Measurements from ENCODE around the gene PFN3.

DNA sequence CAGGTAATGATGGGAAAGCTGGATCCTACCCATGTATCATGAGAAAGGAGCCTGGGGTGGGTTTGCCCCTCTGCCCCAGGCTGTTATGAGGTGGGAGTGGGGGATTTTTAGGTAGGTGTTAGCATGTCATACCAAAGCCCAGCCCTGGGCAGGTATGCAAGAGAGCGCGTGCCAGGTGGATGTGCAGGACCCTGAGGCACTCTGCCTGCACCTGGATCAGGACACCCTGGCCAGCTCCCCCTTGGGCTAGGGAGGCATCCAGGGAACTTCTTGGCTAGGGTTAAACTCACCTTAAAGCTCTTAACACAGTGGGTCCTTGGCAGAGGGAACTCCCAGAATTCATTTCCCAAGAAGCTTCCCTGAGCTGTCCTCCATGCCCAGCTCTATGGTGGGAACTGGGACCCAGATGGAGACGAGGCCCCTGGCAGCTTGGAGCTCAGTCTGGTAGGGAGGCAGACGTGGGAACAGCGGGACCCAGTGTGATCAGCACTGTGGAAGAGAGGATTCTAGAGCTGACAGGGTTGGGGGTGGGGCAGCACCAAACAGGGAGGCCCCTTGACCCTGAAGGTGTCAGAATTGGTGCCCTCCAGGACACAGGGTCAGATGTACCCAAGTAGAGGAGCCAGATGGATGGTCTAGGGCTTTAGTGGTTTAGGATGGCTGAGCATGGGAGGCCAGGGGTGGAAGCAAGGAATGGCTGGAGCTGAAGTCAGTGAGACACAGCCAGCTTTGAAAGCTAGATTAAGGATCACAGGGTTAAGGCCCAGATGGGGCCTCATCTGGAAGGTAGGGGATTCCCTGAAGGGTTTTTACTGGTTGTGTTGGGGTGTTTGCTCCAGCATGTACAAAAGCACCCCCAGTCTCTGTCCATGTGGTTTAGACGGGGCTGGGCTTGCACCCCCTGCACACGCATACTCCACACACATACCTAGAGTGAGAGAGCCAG, 43.9 kb upstream of the PFN3 start:
- TF ChIP-seq, protein P1, sequence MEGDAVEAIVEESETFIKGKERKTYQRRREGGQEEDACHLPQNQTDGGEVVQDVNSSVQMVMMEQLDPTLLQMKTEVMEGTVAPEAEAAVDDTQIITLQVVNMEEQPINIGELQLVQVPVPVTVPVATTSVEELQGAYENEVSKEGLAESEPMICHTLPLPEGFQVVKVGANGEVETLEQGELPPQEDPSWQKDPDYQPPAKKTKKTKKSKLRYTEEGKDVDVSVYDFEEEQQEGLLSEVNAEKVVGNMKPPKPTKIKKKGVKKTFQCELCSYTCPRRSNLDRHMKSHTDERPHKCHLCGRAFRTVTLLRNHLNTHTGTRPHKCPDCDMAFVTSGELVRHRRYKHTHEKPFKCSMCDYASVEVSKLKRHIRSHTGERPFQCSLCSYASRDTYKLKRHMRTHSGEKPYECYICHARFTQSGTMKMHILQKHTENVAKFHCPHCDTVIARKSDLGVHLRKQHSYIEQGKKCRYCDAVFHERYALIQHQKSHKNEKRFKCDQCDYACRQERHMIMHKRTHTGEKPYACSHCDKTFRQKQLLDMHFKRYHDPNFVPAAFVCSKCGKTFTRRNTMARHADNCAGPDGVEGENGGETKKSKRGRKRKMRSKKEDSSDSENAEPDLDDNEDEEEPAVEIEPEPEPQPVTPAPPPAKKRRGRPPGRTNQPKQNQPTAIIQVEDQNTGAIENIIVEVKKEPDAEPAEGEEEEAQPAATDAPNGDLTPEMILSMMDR (IDR thresholded peaks at IDR 0.05), result no peak
- TF ChIP-seq POLR2A (IDR thresholded peaks at IDR 0.05), result no peak

Measured in adrenal gland (tissue), 5 donors.